A549 (cell line): ENCODE measurements around the gene ANTXR1. TPM values are rescaled to one million over a fixed set of nuclear protein-coding genes. Genes with fewer than 3 reads are reported as not detected.

Experiments
- ATAC-seq, 2 experiments: fragments of 200-7000 bp in 1 of 2; fragments of >200 bp in 1 of 2; cut with Nextera tagmentation in 1 of 2; cut with Tn5 transposase in 1 of 2; 3 replicates each; pipeline versions ENCODE4 v1.8.0 to v1.9.1; 2018 to 2020; ENCODE audit warnings: mild to moderate bottlenecking in 1 of 2, moderate library complexity in 1 of 2
- CTCF ChIA-PET: fragments of 300-600 bp; sonication (Branson Sonifier 250); formaldehyde crosslinking; extraction: SDS; loops from one replicate; lab custom pipeline; 2021; ENCODE audit warnings: antibody characterized with exemption, inconsistent platforms; lab: Yijun Ruan, JAX
- POLR2A ChIA-PET: fragments of 350-600 bp; formaldehyde crosslinking; extraction: SDS; loops from one replicate; lab custom pipeline; 2021; ENCODE audit warnings: antibody characterized with exemption, inconsistent platforms; lab: Yijun Ruan, JAX
- DNase-seq, 2 experiments: peaks; one replicate each; pipeline versions ENCODE4 v3.0.0 to v3.0.0-alpha.2; 2011 to 2016; ENCODE audit warnings: low read depth in 1 of 2, low spot score in 1 of 2
- FAIRE-seq: peaks from 2 replicates; lab custom pipeline; 2011; peaks lifted over from hg19 to GRCh38; lab: Jason Lieb, UNC
- H3K27ac ChIP-seq, 2 experiments: fragments of >200 bp; sonication (Bioruptor Twin); formaldehyde crosslinking; 3 replicates each; pipeline ENCODE4 v1.5.1; 2016 to 2017
- H3K4me1 ChIP-seq: fragments of >200 bp; sonication (Bioruptor Twin); formaldehyde crosslinking; 3 replicates; pipeline ENCODE4 v1.6.1; 2016
- H3K4me2 ChIP-seq: fragments of >200 bp; sonication (Bioruptor Twin); formaldehyde crosslinking; 3 replicates; pipeline ENCODE4 v1.6.1; 2016
- H3K4me3 ChIP-seq: fragments of >200 bp; sonication (Bioruptor Twin); formaldehyde crosslinking; 3 replicates; pipeline ENCODE4 v1.5.1; 2016
- H3K9me3 ChIP-seq: fragments of >200 bp; sonication (Bioruptor Twin); formaldehyde crosslinking; 3 replicates; pipeline ENCODE4 v1.6.1; 2016
- BCL3 ChIP-seq: fragments of >200 bp; sonication (Bioruptor Twin); formaldehyde crosslinking; IDR thresholded peaks from 3 replicates; pipeline ENCODE4 v1.6.1; 2016
- CBX2 ChIP-seq: fragments of 200-600 bp; sonication (generic); IDR thresholded peaks from 2 replicates; pipeline ENCODE4 v1.6.1; 2016; ENCODE audit warnings: low read depth, mild to moderate bottlenecking, borderline replicate concordance
- CEBPB ChIP-seq, 2 experiments: fragments of >200 bp in 1 of 2; sonication (Bioruptor Twin) in 1 of 2; formaldehyde crosslinking in 1 of 2; IDR thresholded peaks; 2 replicates each; pipeline ENCODE4 v1.6.1; 2012 to 2016
- CHD2 ChIP-seq: fragments of 150-350 bp; IDR thresholded peaks from 2 replicates; pipeline ENCODE4 v1.6.1; 2014; ENCODE audit warnings: low read length; ENCODE audit not compliant: partially characterized antibody
- ESRRA ChIP-seq: fragments of 150-350 bp; IDR thresholded peaks from 2 replicates; pipeline ENCODE4 v1.6.1; 2014; ENCODE audit warnings: mild to moderate bottlenecking, low read length, borderline replicate concordance
- GATA3 ChIP-seq: IDR thresholded peaks from 2 replicates; pipeline ENCODE4 v1.6.1; 2012; ENCODE audit warnings: borderline replicate concordance
- HMGXB4 ChIP-seq: fragments of 250-450 bp; sonication (Bioruptor Pico); IDR thresholded peaks from 2 replicates; pipeline ENCODE4 v1.5.0; 2021; ENCODE audit warnings: mild to moderate bottlenecking, moderate library complexity, borderline replicate concordance
- JUNB ChIP-seq: fragments of >200 bp; sonication (Bioruptor Twin); formaldehyde crosslinking; IDR thresholded peaks from 2 replicates; pipeline ENCODE4 v1.6.1; 2016
- KDM5A ChIP-seq: fragments of 200-600 bp; sonication (generic); IDR thresholded peaks from 2 replicates; pipeline ENCODE4 v1.6.1; 2016; ENCODE audit warnings: antibody characterized with exemption, mild to moderate bottlenecking
- NPAS2 ChIP-seq: fragments of 250-450 bp; sonication (Bioruptor Pico); IDR thresholded peaks from 2 replicates; pipeline ENCODE4 v1.8.0; 2022; ENCODE audit warnings: mild to moderate bottlenecking, moderate library complexity, borderline replicate concordance
- POLR2A ChIP-seq: IDR thresholded peaks from 2 replicates; pipeline ENCODE4 v1.6.1; 2012; ENCODE audit warnings: mild to moderate bottlenecking, low read length
- RAD21 ChIP-seq, 2 experiments: fragments of >200 bp in 1 of 2; sonication (Bioruptor Twin) in 1 of 2; formaldehyde crosslinking in 1 of 2; IDR thresholded peaks in 1 of 2; conservative IDR thresholded peaks in 1 of 2; 2 replicates in 1 of 2; 3 replicates in 1 of 2; pipeline ENCODE4 v1.6.1; 2012 to 2018; ENCODE audit warnings: inconsistent platforms in 1 of 2
- RARB ChIP-seq: fragments of 250-450 bp; sonication (Bioruptor Pico); IDR thresholded peaks from 2 replicates; pipeline ENCODE4 v1.8.0; 2021; ENCODE audit warnings: mild to moderate bottlenecking, moderate library complexity
- RFX5 ChIP-seq: fragments of 450-650 bp; IDR thresholded peaks from 2 replicates; pipeline ENCODE4 v1.7.1; 2014; ENCODE audit warnings: antibody characterized with exemption, mild to moderate bottlenecking, moderate library complexity
- SMC3 ChIP-seq: fragments of >200 bp; sonication (Bioruptor Twin); formaldehyde crosslinking; IDR thresholded peaks from 3 replicates; pipeline ENCODE4 v1.6.1; 2018; ENCODE audit warnings: inconsistent platforms
- ZC3H11A ChIP-seq: fragments of 450-650 bp; IDR thresholded peaks from 2 replicates; pipeline ENCODE4 v1.6.1; 2014; ENCODE audit warnings: antibody characterized with exemption, mild to moderate bottlenecking
- ZFP36 ChIP-seq: fragments of 450-650 bp; IDR thresholded peaks from 2 replicates; pipeline ENCODE4 v1.6.1; 2014; ENCODE audit warnings: borderline replicate concordance; ENCODE audit not compliant: partially characterized antibody
- ZSCAN20 ChIP-seq: fragments of 250-450 bp; sonication (Bioruptor Pico); IDR thresholded peaks from 2 replicates; pipeline ENCODE4 v1.8.0; 2022; ENCODE audit warnings: mild to moderate bottlenecking, moderate library complexity
- WGBS: methylation state at CpG from one replicate; pipeline ENCODE4 v1.1.6; 2017; ENCODE audit errors: missing lambda C conversion rate; 5-methylcytosine and 5-hydroxymethylcytosine counted together
- polyA plus RNA-seq, 4 experiments: library from polyadenylated mRNA; depleted of rRNA in 3 of 4; stranded (reverse); fragments of >200 nt; fragmentation: RNase III in 1 of 4; extraction: RNeasy Plus Mini Kit Qiagen cat#74134 plus additional on column Dnase treatment in 1 of 4; gene quantifications; 2 replicates in 3 of 4; 3 replicates in 1 of 4; pipeline ENCODE4 v1.2.3, GENCODE V29; 2011 to 2017
- TF ChIP-seq, protein P1 (sequence below): fragments of >200 bp; sonication (Bioruptor Twin); formaldehyde crosslinking; IDR thresholded peaks from 2 replicates; pipeline ENCODE4 v1.6.1; 2016

ANTXR1 gene
- polyA plus RNA-seq, 2 of the 4 experiments (the other 2 are of a cell fraction), result 161 to 194 TPM

GRCh38 chr2:69096326-69097095 is 83.5 kb downstream of the ANTXR1 start:
- WGBS, result 62% methylated on average over 2 of the region's 2 CpGs
- Histone ChIP-seq H3K4me3 (no peak overlapping the region), H3K9me3 (no peaks in the 10 kb centered on the region), H3K27ac (peak overlapping the region in 1 of 2 experiments; percentile 35; a peak in 1 of 6 replicates), H3K4me2 (peak overlapping the region; percentile 13; the same call in 1 of the 3 replicates), H3K4me1 (peaks cover 40% of the 10 kb centered on the region)
- POLR2A ChIA-PET, result no interaction called here
- ATAC-seq (peak in 1 of 2 experiments; percentile 24; a peak in 1 of 6 replicates), FAIRE-seq (no peak), DNase-seq (no peak)
- CTCF ChIA-PET, result interaction anchor here (0.6 kb wide), 1 partner anchor 470 kb away, joined by 3 read pairs; no protein-coding TSS in a partner anchor
- no peak for TF ChIP-seq SMC3
- TF ChIP-seq, protein P1, sequence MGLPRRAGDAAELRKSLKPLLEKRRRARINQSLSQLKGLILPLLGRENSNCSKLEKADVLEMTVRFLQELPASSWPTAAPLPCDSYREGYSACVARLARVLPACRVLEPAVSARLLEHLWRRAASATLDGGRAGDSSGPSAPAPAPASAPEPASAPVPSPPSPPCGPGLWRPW, result no peak
- no peak for TF ChIP-seq POLR2A
- TF ChIP-seq CBX2, result no peak
- no peak for TF ChIP-seq ZC3H11A
- no peak for TF ChIP-seq HMGXB4 (CRISPR knock-in tag)

- DNase-seq, result no peak
- H3K9me3 ChIP-seq, result no peaks in the 10 kb centered on the region
- peak overlapping the region in 1 of 2 experiments; percentile 35; a peak in 1 of 6 replicates for H3K27ac ChIP-seq
- H3K4me2 ChIP-seq, result peak overlapping the region; percentile 13; the same call in 2 of the 3 replicates
- peak in 1 of 2 experiments; percentile 9; a peak in 1 of 6 replicates for ATAC-seq
- 33% methylated on average over 2 of the region's 2 CpGs for WGBS
- H3K4me3 ChIP-seq, result no peak overlapping the region
- ChIA-PET CTCF (interaction anchor here (0.6 to 1.3 kb wide), 3 partner anchors 13 to 469 kb away, joined by 3 read pairs; no protein-coding TSS in a partner anchor), POLR2A (no interaction called here)
- no peak for FAIRE-seq
- TF ChIP-seq RAD21 (conservative IDR thresholded peaks at IDR 0.05 in 1 of 2, IDR thresholded peaks at IDR 0.05 in 1 of 2), result no peak
- peak in 1 of 2 experiments; percentile 12; a peak in 1 of 4 replicates for TF ChIP-seq CEBPB (IDR thresholded peaks at IDR 0.05)
- H3K4me1 ChIP-seq, result peaks cover 40% of the 10 kb centered on the region
These were observed 84.2 kb downstream of the ANTXR1 start for GRCh38 chr2:69097148-69097610.

- peak; percentile 49 for FAIRE-seq
- ATAC-seq, result no peak
- CTCF ChIA-PET, result interaction anchor here (0.6 to 1.3 kb wide), 5 partner anchors 12 to 175 kb away, joined by 3 to 7 read pairs (median 3); no protein-coding TSS in a partner anchor
- Histone ChIP-seq H3K4me2 (no peak overlapping the region), H3K4me1 (peaks cover 40% of the 10 kb centered on the region), H3K9me3 (no peaks in the 10 kb centered on the region), H3K27ac (no peak overlapping the region), H3K4me3 (no peak overlapping the region)
- TF ChIP-seq KDM5A (no peak), NPAS2 (CRISPR knock-in tag) (no peak)
- DNase-seq, result no peak
- 90% methylated on average over 2 of the region's 2 CpGs for whole genome bisulfite sequencing
- POLR2A ChIA-PET, result no interaction called here
These were observed 85.1 kb downstream of the ANTXR1 start for GRCh38 chr2:69097891-69098655.

- H3K27ac ChIP-seq, result peak overlapping the region in 1 of 2 experiments; percentile 17; a peak in 1 of 6 replicates
- DNase-seq, result no peak
- H3K4me2 ChIP-seq, result no peak overlapping the region
- ATAC-seq, result 0 out of 6 replicates have a peak, but pooled peaks of 1 of the 2 experiments have one; percentile 14
- H3K9me3 ChIP-seq, result no peaks in the 10 kb centered on the region
- TF ChIP-seq BCL3, result no peak
- no peak for TF ChIP-seq ZFP36
- no peak for TF ChIP-seq GATA3
- no peak for TF ChIP-seq JUNB
- TF ChIP-seq POLR2A, result no peak
- TF ChIP-seq ZSCAN20 (CRISPR knock-in tag), result no peak
- no peak for TF ChIP-seq RARB (CRISPR knock-in tag)
- TF ChIP-seq CHD2, result no peak
- TF ChIP-seq ESRRA, result no peak
- no peak for TF ChIP-seq KDM5A
- no peak for TF ChIP-seq HMGXB4 (CRISPR knock-in tag)
- TF ChIP-seq CEBPB (IDR thresholded peaks at IDR 0.05), result no peak
- TF ChIP-seq, protein P1, result no peak
- TF ChIP-seq RFX5, result no peak
- no peak for FAIRE-seq
- CTCF ChIA-PET, result interaction anchor here (1.0 to 1.2 kb wide), 3 partner anchors 12 to 209 kb away, joined by 3 to 4 read pairs (median 4); partner anchors contain the start of gene ANTXR1
- H3K4me1 ChIP-seq, result peaks cover 38% of the 10 kb centered on the region
- POLR2A ChIA-PET, result no interaction called here
- H3K4me3 ChIP-seq, result no peak overlapping the region
These were observed 86.6 kb downstream of the ANTXR1 start for GRCh38 chr2:69099541-69099940.
